A549 (cell line): ENCODE results near the gene ATP10A.

ENCODE experiments used
- CTCF ChIP-seq: fragments of >200 bp; sonication (Bioruptor Twin); formaldehyde crosslinking; IDR thresholded peaks from 3 replicates; pipeline ENCODE4 v1.5.1; 2016
- KDM1A ChIP-seq: fragments of 200-600 bp; sonication (generic); IDR thresholded peaks from 2 replicates; pipeline ENCODE4 v1.6.1; 2016; ENCODE audit warnings: low read depth, mild to moderate bottlenecking
- POLR2A ChIP-seq: IDR thresholded peaks from 2 replicates; pipeline ENCODE4 v1.6.1; 2012; ENCODE audit warnings: mild to moderate bottlenecking, low read length
- RFX5 ChIP-seq: fragments of 450-650 bp; IDR thresholded peaks from 2 replicates; pipeline ENCODE4 v1.7.1; 2014; ENCODE audit warnings: antibody characterized with exemption, mild to moderate bottlenecking, moderate library complexity
- SMC3 ChIP-seq: fragments of >200 bp; sonication (Bioruptor Twin); formaldehyde crosslinking; IDR thresholded peaks from 3 replicates; pipeline ENCODE4 v1.6.1; 2018; ENCODE audit warnings: inconsistent platforms
- SREBF2 ChIP-seq: fragments of 450-650 bp; IDR thresholded peaks from 2 replicates; pipeline ENCODE4 v1.6.1; 2014; ENCODE audit warnings: mild to moderate bottlenecking, moderate library complexity
- ZNF302 ChIP-seq: fragments of 250-450 bp; sonication (Bioruptor Pico); IDR thresholded peaks from 2 replicates; pipeline ENCODE4 v1.9.0; 2021; ENCODE audit warnings: inconsistent platforms, mild to moderate bottlenecking, moderate library complexity
- TF ChIP-seq, protein P1 (sequence below): fragments of >200 bp; sonication (Bioruptor Twin); formaldehyde crosslinking; IDR thresholded peaks from 3 replicates; pipeline ENCODE4 v1.6.1; 2016

DNA sequence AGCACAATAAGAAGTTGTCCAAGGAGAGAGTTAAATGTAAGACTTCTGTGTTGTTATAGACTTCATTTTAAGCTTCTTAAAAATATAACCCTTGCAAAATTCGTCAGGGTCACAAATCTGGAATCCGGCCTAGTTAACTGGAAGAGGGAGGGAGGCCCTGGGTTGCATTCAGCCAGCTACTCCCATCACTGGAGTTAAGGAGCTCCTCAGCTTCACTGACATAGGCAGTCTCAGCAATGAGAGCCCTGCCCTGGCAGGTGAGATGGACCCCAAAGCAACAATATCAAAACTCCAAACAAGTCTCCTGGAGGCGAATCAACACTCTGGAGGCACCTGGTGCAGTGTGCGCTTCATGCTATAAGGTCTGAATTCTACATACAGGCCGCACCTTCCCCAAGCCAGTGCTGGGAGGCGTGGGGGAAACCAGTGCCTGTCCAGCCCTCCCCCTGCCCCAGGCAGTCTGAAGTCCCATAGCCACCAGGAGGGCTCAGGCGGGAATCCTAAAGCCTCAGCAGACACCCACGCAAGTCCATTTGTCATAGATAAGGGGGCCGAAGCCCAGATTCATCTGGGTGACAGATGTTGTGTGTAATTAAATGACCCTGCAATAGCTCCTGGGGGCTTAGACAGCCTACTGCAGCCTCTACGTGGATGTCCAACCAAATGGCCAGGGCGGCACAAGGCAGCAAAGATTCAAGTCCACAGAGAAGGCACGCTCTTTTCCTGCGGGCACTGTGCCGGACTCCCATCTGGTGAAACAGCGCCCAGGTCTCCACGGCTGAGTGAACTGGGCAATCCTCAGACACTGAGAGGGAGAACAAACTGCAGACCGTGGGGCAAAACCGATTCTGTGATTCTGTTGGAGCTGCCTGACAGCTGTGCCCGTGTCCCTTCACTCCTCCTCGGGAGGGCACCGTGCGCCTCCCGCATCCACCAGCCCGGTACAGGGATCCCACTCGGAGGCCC, 64.9 kb downstream of the ATP10A start:
- TF ChIP-seq CTCF (no peak), KDM1A (no peak), RFX5 (no peak), POLR2A (no peak), SREBF2 (no peak), ZNF302 (CRISPR knock-in tag) (no peak), SMC3 (no peak)
- TF ChIP-seq, protein P1, sequence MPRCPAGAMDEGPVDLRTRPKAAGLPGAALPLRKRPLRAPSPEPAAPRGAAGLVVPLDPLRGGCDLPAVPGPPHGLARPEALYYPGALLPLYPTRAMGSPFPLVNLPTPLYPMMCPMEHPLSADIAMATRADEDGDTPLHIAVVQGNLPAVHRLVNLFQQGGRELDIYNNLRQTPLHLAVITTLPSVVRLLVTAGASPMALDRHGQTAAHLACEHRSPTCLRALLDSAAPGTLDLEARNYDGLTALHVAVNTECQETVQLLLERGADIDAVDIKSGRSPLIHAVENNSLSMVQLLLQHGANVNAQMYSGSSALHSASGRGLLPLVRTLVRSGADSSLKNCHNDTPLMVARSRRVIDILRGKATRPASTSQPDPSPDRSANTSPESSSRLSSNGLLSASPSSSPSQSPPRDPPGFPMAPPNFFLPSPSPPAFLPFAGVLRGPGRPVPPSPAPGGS = no peak
